Stimulated activated naive CD8-positive, alpha-beta T cell treated with anti-CD3 and anti-CD28 coated beads, Interleukin-15, Interleukin-2, amounts not matched to agents 100 ng/mL and 50 ng/mL, for 24 hours (primary cell): ENCODE results near the gene DUSP15.

Source experiments
- H3K27ac Mint-ChIP-seq: one replicate; pipeline ENCODE4 v1.8.0; 2021; ENCODE audit warnings: mild to moderate bottlenecking, mixed read lengths
- H3K27me3 Mint-ChIP-seq: one replicate; pipeline ENCODE4 v1.8.0; 2021; ENCODE audit warnings: mixed read lengths
- H3K36me3 Mint-ChIP-seq: one replicate; pipeline ENCODE4 v1.8.0; 2021; ENCODE audit warnings: low read depth, mixed read lengths
- H3K4me1 Mint-ChIP-seq: one replicate; pipeline ENCODE4 v1.8.0; 2021; ENCODE audit warnings: low read depth, mixed read lengths
- H3K4me3 Mint-ChIP-seq: one replicate; pipeline ENCODE4 v1.8.0; 2021; ENCODE audit warnings: mild to moderate bottlenecking, mixed read lengths
- H3K9me3 Mint-ChIP-seq: one replicate; pipeline ENCODE4 v1.8.0; 2021; ENCODE audit warnings: mixed read lengths

DUSP15 gene

DNA sequence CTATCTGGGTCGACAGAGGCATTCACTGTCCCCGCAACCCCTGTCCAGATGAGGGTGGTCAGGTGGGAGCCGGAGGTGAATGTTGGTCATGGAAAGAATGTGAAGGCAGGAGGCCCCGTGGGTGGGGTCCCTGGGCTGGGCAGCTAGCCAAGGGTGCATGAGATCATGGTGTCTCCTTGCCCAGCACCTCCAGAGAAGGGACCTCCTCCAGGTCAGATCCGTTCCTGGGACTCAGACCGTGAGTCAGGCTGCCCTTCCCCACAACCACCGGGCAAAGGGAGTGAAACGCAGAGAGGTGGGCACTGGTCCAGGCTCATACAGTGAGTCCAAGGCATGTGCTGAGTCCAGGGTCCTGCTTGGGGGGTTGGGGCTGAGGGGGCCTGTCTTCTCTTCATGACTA lies 28.4 kb downstream of the DUSP15 start:
- Mint-ChIP-seq H3K4me1 (no peaks in the 10 kb centered on the region), H3K9me3 (no peaks in the 10 kb centered on the region), H3K36me3 (no peaks in the 10 kb centered on the region), H3K27ac (no peak overlapping the region), H3K4me3 (no peak overlapping the region), H3K27me3 (no peaks in the 10 kb centered on the region)

- no peaks in the 10 kb centered on the region for H3K9me3 Mint-ChIP-seq
- H3K4me1 Mint-ChIP-seq, result peaks cover 5% of the 10 kb centered on the region
- no peak overlapping the region for H3K27ac Mint-ChIP-seq
- H3K27me3 Mint-ChIP-seq, result no peaks in the 10 kb centered on the region
- H3K36me3 Mint-ChIP-seq, result no peaks in the 10 kb centered on the region
- H3K4me3 Mint-ChIP-seq, result no peak overlapping the region
Observed at GRCh38 chr20:31840906-31841816, 29.2 kb downstream of the DUSP15 start.

- Mint-ChIP-seq H3K27ac (no peak overlapping the region), H3K36me3 (no peaks in the 10 kb centered on the region)
Observed at GRCh38 chr20:31839782-31840487, 30.4 kb downstream of the DUSP15 start.

GRCh38 chr20:31838646-31839292 lies 31.6 kb downstream of the DUSP15 start:
- Mint-ChIP-seq H3K27me3 (no peaks in the 10 kb centered on the region), H3K4me1 (peaks cover 10% of the 10 kb centered on the region), H3K27ac (no peak overlapping the region), H3K9me3 (no peaks in the 10 kb centered on the region), H3K36me3 (no peaks in the 10 kb centered on the region), H3K4me3 (no peak overlapping the region)

More at GRCh38 chr20:31839782-31840487, 30.4 kb downstream of the DUSP15 start:
- no peaks in the 10 kb centered on the region for H3K9me3 Mint-ChIP-seq
- no peak overlapping the region for H3K4me3 Mint-ChIP-seq
- H3K4me1 Mint-ChIP-seq, result peaks cover 10% of the 10 kb centered on the region
- no peaks in the 10 kb centered on the region for H3K27me3 Mint-ChIP-seq

- Mint-ChIP-seq H3K9me3 (no peaks in the 10 kb centered on the region), H3K36me3 (no peaks in the 10 kb centered on the region), H3K4me1 (peaks cover 10% of the 10 kb centered on the region), H3K27ac (no peak overlapping the region), H3K4me3 (no peak overlapping the region), H3K27me3 (no peaks in the 10 kb centered on the region)
Observed at GRCh38 chr20:31837896-31838397, 32.4 kb downstream of the DUSP15 start.

GRCh38 chr20:31836853-31837608 lies 33.3 kb downstream of the DUSP15 start:
- Mint-ChIP-seq H3K27ac (no peak overlapping the region), H3K9me3 (no peaks in the 10 kb centered on the region), H3K36me3 (no peaks in the 10 kb centered on the region), H3K4me3 (no peak overlapping the region), H3K27me3 (no peaks in the 10 kb centered on the region), H3K4me1 (peaks cover 10% of the 10 kb centered on the region)

DNA sequence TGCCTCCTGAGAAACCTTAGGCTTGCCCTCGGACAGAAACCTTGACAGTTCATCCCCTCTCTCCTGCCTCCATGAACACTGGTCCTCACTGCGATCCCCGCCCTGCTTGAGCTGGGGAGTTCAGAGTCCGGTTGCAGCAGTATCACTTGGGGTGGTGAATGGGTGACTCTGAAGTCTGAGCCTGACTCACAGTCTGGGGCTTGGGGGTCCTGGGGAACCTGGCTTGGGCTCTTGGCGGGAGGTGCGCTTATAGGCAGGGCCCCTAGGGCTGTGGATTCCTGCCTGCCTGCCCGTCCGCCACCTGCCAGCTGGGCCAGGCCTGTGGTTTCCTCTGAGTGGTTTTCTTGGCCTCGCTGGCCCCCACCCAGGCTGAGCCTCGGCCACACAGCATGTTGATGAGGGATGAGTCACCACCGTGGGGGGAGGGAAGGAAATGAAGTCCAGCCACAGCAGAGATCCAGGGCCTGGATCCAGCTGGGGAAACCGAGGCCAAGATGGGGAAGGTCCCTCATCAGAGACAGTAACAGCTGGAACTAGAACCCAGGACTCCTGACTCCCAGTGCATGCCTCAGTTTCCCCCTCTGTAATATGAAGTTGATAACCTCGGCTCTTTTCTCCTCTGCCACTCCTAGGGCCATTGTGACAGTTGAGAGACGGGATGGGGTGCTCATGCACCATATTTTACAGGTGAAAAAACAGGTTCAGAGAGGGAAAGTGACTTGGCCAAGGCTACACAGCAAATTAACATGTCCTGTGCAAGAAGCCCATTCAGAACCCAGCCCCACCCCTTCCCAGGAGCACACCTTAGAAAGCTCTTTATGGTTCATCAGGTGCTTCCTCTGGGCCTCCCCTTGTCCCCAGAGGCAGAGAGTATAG lies 34.1 kb downstream of the DUSP15 start:
- Mint-ChIP-seq H3K4me3 (no peak overlapping the region), H3K36me3 (no peaks in the 10 kb centered on the region), H3K9me3 (no peaks in the 10 kb centered on the region), H3K27me3 (no peaks in the 10 kb centered on the region), H3K4me1 (peaks cover 10% of the 10 kb centered on the region), H3K27ac (no peak overlapping the region)

DNA sequence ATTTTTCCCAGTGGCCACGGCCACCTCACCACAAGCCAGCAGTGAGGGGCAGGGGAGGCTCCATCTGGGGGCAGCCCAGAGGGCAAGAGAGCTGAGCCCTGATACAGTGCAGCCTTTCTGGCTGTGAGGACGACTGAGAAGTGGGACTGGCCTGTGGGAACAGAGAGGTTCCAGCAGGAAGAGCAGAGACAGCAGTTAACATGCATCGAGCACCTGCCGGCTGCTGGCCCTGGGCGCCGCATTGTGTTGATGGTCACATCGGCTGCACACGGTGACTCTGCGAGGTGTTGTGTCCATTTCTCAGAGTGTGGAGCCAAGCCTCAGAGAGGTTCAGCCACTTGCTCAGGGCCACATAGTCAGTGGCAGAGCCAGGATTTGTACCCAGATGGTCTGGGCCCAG lies 34.8 kb downstream of the DUSP15 start:
- Mint-ChIP-seq H3K36me3 (no peaks in the 10 kb centered on the region), H3K4me3 (no peak overlapping the region), H3K9me3 (no peaks in the 10 kb centered on the region), H3K27me3 (no peaks in the 10 kb centered on the region), H3K4me1 (peaks cover 10% of the 10 kb centered on the region), H3K27ac (no peak overlapping the region)

DNA sequence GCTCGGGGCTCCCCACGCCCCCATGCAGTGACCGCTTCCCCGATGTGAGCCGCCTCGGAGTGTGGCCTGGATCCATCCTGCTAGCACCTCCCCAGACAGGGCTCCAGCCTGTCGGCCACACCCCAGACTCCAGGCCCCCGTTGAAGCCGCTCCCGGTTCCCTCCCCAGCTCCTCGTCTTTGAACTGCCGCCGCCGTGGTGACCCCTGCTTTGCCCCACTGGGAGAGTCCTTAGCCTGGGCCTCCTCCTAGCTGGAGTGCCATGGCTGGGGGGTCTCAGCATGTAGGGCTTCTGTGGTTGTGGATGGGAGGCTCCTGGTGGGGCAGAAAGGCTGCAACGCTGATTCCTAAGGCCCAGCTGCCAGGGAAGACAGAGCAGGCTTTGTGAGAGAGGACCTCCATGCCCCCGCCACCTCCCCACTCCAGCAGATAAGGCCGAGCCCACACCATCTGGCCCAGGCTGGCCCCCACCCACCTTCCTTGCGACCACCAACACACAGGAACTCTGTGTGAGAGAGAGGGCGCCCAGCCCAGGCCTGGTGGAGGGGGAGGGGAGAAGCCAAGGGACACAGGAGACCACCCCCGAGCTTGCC lies 36.3 kb downstream of the DUSP15 start:
- Mint-ChIP-seq H3K36me3 (no peaks in the 10 kb centered on the region), H3K4me3 (no peak overlapping the region), H3K9me3 (no peaks in the 10 kb centered on the region), H3K27me3 (no peaks in the 10 kb centered on the region), H3K4me1 (peaks cover 10% of the 10 kb centered on the region), H3K27ac (no peak overlapping the region)

DNA sequence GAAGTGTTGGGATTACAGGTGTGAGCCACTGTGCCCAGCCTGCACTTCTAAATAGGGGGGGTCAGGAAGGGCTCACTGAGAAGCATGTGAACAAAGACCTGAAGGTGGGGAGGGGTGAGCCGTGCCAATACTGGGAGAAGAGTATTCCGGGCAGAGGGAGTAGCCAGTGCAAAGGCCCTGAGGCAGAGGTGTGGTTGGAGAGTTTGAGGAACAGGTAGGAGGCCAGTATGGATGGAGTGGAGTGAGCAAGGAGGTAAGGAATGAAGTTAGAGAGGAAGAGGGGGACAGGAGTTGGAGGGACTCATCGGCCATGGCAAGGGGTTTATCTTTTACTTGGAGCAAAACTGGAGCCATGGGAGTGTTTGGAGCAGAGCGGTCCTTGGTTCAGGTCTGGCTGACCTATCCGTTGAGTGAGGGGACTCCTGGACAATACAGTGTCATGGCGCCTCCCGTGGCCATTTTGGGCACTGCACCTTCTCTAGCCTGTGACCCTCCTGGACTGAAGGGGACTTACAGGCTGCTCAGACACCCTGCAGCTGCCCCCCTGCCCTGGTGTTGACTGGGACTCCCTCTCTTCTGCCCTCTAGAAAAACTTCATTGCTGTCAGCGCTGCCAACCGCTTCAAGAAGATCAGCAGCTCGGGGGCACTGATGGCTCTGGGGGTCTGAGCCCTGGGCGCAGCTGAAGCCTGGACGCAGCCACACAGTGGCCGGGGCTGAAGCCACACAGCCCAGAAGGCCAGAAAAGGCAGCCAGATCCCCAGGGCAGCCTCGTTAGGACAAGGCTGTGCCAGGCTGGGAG lies 37.0 kb downstream of the DUSP15 start:
- H3K4me3 Mint-ChIP-seq, result no peak overlapping the region
- no peaks in the 10 kb centered on the region for H3K36me3 Mint-ChIP-seq

GRCh38 chr20:31831771-31832306 lies 38.5 kb downstream of the DUSP15 start:
- no peak overlapping the region for H3K27ac Mint-ChIP-seq
- no peaks in the 10 kb centered on the region for H3K9me3 Mint-ChIP-seq
- H3K4me3 Mint-ChIP-seq, result no peak overlapping the region
- H3K4me1 Mint-ChIP-seq, result peaks cover 10% of the 10 kb centered on the region
- H3K27me3 Mint-ChIP-seq, result no peaks in the 10 kb centered on the region
- H3K36me3 Mint-ChIP-seq, result no peaks in the 10 kb centered on the region

More for the DNA sequence above, 37.0 kb downstream of the DUSP15 start:
- Mint-ChIP-seq H3K27me3 (no peaks in the 10 kb centered on the region), H3K9me3 (no peaks in the 10 kb centered on the region), H3K27ac (no peak overlapping the region), H3K4me1 (peaks cover 10% of the 10 kb centered on the region)

DNA sequence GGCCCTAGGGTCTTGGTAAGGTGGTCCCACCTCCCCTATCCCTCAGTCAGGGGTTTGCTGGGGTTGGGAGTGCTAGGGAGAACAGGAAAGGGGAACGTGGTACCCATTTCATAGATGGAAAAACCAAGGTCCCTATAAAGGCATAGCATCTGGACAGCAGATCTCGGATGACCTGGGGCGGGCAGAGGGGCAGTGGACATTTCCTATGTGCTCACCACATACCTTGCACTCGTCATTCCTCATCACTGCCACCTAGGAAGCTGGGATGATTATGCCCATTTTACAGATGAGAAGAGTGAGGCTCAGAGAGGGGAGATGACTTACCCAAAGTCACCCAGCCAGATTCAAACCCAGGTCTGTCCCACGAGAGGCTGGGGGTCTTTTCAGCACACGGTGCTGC lies 39.1 kb downstream of the DUSP15 start:
- no peak overlapping the region for H3K4me3 Mint-ChIP-seq
- no peaks in the 10 kb centered on the region for H3K36me3 Mint-ChIP-seq
- no peak overlapping the region for H3K27ac Mint-ChIP-seq
- no peaks in the 10 kb centered on the region for H3K27me3 Mint-ChIP-seq
- no peaks in the 10 kb centered on the region for H3K9me3 Mint-ChIP-seq
- H3K4me1 Mint-ChIP-seq, result peaks cover 5% of the 10 kb centered on the region
